Prostate gland (tissue), 2 donors: ENCODE results near the gene RDH16. TPM values are rescaled to one million over a fixed set of nuclear protein-coding genes. Genes with fewer than 3 reads are reported as not detected.

Source experiments
- DNase-seq: peaks from one replicate; pipeline ENCODE4 v3.0.0-alpha.2; 2019; ENCODE audit warnings: low spot score
- H3K27ac ChIP-seq, 2 donors: fragments of 200-600 bp; sonication (generic); 2 replicates each; pipeline ENCODE4 v1.5.1; 2017 to 2019
- H3K27me3 ChIP-seq: fragments of 200-600 bp; sonication (generic); replicated peaks from 2 replicates; pipeline ENCODE4 v1.5.1; 2019; ENCODE audit not compliant: insufficient read depth
- H3K36me3 ChIP-seq, 2 donors: fragments of 200-600 bp; sonication (generic); 1 replicate in 1 of 2; 2 replicates in 1 of 2; pipeline versions ENCODE4 v1.5.1 to v1.8.1; 2017 to 2019
- H3K4me1 ChIP-seq: fragments of 200-600 bp; sonication (generic); replicated peaks from 2 replicates; pipeline ENCODE4 v1.5.1; 2019
- H3K4me3 ChIP-seq, 2 donors: fragments of 200-600 bp; sonication (generic); 2 replicates each; pipeline ENCODE4 v1.5.1; 2017 to 2019
- H3K9me3 ChIP-seq: fragments of 200-600 bp; sonication (generic); 2 replicates; pipeline ENCODE4 v1.5.1; 2017
- POLR2A ChIP-seq: fragments of 450-650 bp; IDR thresholded peaks from one replicate; pipeline ENCODE4 v1.6.1; 2016; ENCODE audit warnings: antibody characterized with exemption, mild to moderate bottlenecking
- POLR2AphosphoS5 ChIP-seq: sonication (generic); formaldehyde crosslinking; IDR thresholded peaks from one replicate; pipeline ENCODE4 v1.6.1; 2017; ENCODE audit warnings: antibody characterized with exemption
- WGBS: methylation state at CpG from one replicate; pipeline ENCODE4 v1.1.5; 2018; 5-methylcytosine and 5-hydroxymethylcytosine counted together
- intact Hi-C: fragments of 100-400 bp; cut with DNase I; formaldehyde crosslinking; loops from one replicate; pipeline ENCODE4 v1.14.2; 2022
- total RNA-seq, 2 donors: library from RNA; depleted of rRNA; stranded (reverse); fragments of >200 nt; gene quantifications; one replicate each; pipeline ENCODE4 v1.1.0, GENCODE V29; 2016
- TF ChIP-seq, protein P1 (sequence below), 4 experiments: fragments of 200-600 bp in 2 of 4; fragments of 450-650 bp in 2 of 4; sonication (generic) in 2 of 4; IDR thresholded peaks; 1 replicate in 3 of 4; 2 replicates in 1 of 4; pipeline ENCODE4 v1.5.1; 2016 to 2019; ENCODE audit warnings: antibody characterized with exemption in 4 of 4, mild to moderate bottlenecking in 2 of 4, moderate library complexity in 2 of 4

RDH16 gene, protein sequence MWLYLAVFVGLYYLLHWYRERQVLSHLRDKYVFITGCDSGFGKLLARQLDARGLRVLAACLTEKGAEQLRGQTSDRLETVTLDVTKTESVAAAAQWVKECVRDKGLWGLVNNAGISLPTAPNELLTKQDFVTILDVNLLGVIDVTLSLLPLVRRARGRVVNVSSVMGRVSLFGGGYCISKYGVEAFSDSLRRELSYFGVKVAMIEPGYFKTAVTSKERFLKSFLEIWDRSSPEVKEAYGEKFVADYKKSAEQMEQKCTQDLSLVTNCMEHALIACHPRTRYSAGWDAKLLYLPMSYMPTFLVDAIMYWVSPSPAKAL
- total RNA-seq: 1 to 10 TPM; 4.4 to 7.8 TPM

DNA sequence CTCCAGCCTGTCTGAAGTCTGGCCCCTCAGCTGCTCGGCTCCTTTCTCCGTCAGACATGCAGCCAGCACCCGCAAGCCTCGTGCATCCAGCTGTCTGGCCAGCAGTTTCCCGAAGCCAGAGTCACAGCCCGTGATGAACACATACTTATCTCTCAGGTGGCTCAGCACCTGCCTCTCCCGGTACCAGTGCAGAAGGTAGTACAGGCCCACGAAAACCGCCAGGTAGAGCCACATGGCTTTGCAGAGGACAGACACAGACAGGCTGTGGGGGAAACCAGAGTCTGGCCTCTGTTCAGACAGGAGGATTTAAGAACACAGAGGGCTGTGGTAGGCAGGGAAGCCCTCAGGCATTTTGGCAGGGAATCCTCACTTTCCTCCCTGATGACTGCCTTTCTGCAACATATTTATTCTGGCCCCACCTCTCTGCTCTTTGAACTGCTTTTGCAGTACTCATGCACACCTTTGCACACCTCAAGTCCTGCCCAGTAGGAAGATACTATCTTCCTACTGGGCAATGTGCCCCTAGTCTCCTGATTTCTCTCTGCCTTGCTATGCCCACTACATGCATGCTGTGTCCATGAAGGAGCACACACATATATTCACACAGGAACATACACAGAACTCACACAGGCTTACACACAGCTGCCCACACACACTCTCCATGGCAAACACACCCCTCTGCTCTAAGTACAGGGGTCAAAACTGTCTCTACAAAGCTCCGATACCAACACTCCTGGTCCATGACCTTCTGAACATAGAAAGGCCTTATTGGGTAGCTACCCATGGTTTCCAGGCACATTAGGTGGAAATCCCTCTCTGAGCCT lies at the start of gene RDH16:
TSS of gene RDH16 (minus strand) at position 380 of the 824 bp plus-strand sequence. CDS start at position 234, 146 bp downstream.
- Histone ChIP-seq H3K4me1 (no peaks in the 10 kb centered on the region), H3K9me3 (no peaks in the 10 kb centered on the region), H3K27ac (peak within 1 kb of the TSS in 1 of 2 donors; percentile 18), H3K36me3 (no peaks in the 10 kb centered on the region), H3K27me3 (no peaks in the 10 kb centered on the region), H3K4me3 (no peak within 1 kb of the TSS)
- 46% methylated on average over 10 of the region's 10 CpGs for WGBS
- DNase-seq: peak; percentile 81
- intact Hi-C loops: no loop called here
- TF ChIP-seq POLR2A (no peak), POLR2AphosphoS5 (peak; percentile 71)

DNA sequence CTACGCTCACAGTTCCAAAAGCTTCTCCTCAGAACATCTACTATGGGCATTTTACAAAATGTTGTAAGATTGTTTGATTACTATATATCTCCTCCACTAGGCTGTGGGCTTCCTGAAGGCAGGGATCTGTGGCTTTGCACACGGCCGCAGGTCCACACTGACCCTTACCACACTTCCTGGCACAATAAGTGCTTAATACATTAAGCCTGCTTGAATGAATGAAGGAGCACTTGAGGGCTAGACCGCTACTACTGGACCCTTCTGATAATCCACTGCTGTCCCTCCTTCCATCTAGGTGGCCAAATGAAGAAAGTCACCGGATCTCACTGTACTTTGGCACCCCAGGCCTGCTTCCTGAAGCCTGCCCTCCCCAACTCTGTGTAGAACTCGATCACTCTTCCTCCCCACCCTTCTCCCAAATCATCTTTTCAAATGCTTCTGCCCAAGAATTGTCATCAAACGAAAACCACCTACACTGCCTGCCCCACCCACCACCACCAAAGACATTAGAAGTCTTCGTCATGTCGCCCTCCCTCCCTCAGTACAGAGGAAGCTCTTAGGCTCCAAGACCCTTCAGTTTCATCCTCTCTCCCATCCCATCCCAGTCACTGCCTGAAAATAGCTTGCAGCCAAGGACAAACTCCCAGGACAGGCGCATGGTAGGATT lies 49.5 kb upstream of the RDH16 start:
- no peaks in the 10 kb centered on the region for H3K4me1 ChIP-seq
- WGBS: 56% methylated on average over 10 of the region's 10 CpGs
- peak overlapping the region in 1 of 2 donors; percentile 46 for H3K27ac ChIP-seq
- H3K4me3 ChIP-seq: peak overlapping the region; percentile 75 to 77
- H3K27me3 ChIP-seq: no peaks in the 10 kb centered on the region
- H3K9me3 ChIP-seq: no peaks in the 10 kb centered on the region
- intact Hi-C loops: loop anchor here (5.0 kb wide), 1 partner anchor 50 kb away; no protein-coding TSS in a partner anchor
- TF ChIP-seq, protein P1, sequence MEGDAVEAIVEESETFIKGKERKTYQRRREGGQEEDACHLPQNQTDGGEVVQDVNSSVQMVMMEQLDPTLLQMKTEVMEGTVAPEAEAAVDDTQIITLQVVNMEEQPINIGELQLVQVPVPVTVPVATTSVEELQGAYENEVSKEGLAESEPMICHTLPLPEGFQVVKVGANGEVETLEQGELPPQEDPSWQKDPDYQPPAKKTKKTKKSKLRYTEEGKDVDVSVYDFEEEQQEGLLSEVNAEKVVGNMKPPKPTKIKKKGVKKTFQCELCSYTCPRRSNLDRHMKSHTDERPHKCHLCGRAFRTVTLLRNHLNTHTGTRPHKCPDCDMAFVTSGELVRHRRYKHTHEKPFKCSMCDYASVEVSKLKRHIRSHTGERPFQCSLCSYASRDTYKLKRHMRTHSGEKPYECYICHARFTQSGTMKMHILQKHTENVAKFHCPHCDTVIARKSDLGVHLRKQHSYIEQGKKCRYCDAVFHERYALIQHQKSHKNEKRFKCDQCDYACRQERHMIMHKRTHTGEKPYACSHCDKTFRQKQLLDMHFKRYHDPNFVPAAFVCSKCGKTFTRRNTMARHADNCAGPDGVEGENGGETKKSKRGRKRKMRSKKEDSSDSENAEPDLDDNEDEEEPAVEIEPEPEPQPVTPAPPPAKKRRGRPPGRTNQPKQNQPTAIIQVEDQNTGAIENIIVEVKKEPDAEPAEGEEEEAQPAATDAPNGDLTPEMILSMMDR (IDR thresholded peaks at IDR 0.05): no peak
- TF ChIP-seq POLR2AphosphoS5: no peak
- H3K36me3 ChIP-seq: peaks cover 0 to 21% of the 10 kb centered on the region in 2 donors
- DNase-seq: no peak

DNA sequence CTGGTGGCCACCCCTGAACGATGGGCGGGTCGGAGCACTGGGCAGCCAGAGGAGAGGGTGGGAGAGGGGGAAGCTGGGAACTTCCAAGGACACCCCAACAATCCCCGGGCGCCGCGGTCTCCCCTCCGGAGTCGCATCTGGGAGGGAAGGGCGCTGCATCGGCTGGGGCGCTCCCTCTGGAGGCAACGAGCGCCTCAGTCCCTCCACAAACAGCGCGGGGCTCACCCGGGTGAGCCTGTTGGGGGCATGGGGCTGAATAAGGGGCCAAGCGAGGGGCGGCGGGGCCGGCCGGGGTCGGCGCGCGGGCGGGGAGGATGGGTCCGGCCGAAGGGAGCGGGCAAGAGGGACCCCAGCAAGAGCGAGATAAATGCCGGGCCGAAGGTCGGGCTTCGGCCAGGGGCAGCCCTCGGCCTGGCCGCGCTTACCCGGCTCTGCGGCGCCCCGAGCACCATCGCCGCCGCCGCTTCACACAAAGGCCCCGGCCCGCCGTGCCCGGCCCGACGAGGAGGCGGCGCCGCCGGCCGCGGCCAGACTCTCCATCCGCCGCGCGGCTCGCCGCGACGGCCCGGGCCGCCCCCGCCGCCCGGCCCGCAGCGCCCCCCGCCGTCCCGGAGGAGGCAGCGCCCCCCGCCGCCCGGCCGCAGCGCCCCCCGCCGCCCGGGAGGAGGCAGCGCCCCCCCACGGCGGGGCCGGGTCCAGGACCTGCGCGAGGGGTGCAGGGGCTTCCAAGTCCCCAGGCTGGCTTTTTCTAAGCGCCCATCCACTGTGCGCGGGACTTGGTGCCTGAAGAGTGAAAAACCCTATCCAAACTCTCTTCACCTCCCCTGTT lies 48.8 kb upstream of the RDH16 start, which contains the start of gene ZBTB39:
TSS of gene ZBTB39 (minus strand) at position 567 of the 829 bp plus-strand sequence. CDS start 1,629 bp downstream, outside the sequence.
- peak; percentile 32 for DNase-seq
- WGBS: 0% methylated on average over 38 of the region's 94 CpGs
- Histone ChIP-seq H3K27me3 (no peaks in the 10 kb centered on the region), H3K27ac (peak within 1 kb of the TSS; percentile 78), H3K4me1 (no peaks in the 10 kb centered on the region), H3K4me3 (peak within 1 kb of the TSS; percentile 75 to 77), H3K36me3 (peaks cover 0 to 22% of the 10 kb centered on the region in 2 donors), H3K9me3 (no peaks in the 10 kb centered on the region)
- intact Hi-C loops: loop anchor here (5.0 kb wide), 1 partner anchor 51 kb away; no protein-coding TSS in a partner anchor
- TF ChIP-seq POLR2A (no peak), POLR2AphosphoS5 (no peak)
- TF ChIP-seq, protein P1 (IDR thresholded peaks at IDR 0.05): peak; percentile 38 to 56 (median 52)

DNA sequence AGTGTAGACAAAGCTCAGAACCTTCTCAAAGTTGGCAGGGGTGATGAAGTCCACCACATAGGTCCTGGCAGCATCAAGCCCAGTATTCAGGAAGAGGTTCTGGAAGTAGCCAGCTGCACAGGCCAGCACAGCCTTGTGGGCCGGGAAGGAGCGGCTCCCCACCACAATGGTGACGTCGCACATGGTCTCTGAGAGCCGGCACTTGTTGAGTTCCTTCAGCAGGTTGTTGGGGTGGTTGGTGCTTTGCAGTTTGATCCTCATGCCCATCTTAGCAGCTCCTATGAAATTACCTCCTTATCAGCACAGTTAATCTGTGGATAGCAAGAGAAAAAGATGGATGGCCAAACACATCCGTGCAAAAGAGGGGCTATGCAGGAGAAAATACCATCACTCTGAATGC lies 47.2 kb upstream of the RDH16 start:
- intact Hi-C loops: loop anchor here (5.0 kb wide), 1 partner anchor 53 kb away; no protein-coding TSS in a partner anchor
- H3K4me1 ChIP-seq: no peaks in the 10 kb centered on the region
- WGBS: 73% methylated on average over 6 of the region's 6 CpGs
- H3K9me3 ChIP-seq: no peaks in the 10 kb centered on the region
- TF ChIP-seq POLR2A: no peak
- no peak for TF ChIP-seq POLR2AphosphoS5
- TF ChIP-seq, protein P1 (IDR thresholded peaks at IDR 0.05): no peak
- H3K36me3 ChIP-seq: peaks cover 0 to 22% of the 10 kb centered on the region in 2 donors
- H3K27me3 ChIP-seq: no peaks in the 10 kb centered on the region
- no peak overlapping the region for H3K27ac ChIP-seq
- no peak for DNase-seq
- no peak overlapping the region for H3K4me3 ChIP-seq
